IPS-18a (cell line): Measurements from ENCODE around the gene FLT1.

Experiments
- H3K27ac ChIP-seq: one replicate; pipeline ENCODE4 v1.5.1; 2013; ENCODE audit warnings: low read length
- H3K27me3 ChIP-seq: one replicate; pipeline ENCODE4 v1.6.1; 2013; ENCODE audit warnings: mild to moderate bottlenecking, low read length; ENCODE audit not compliant: control insufficient read depth, insufficient read depth
- H3K36me3 ChIP-seq: one replicate; pipeline ENCODE4 v1.6.1; 2013; ENCODE audit warnings: low read depth, low read length; ENCODE audit not compliant: control insufficient read depth
- H3K4me1 ChIP-seq: one replicate; pipeline ENCODE4 v1.6.1; 2013; ENCODE audit warnings: low read depth, low read length; ENCODE audit not compliant: control insufficient read depth
- H3K4me3 ChIP-seq: one replicate; pipeline ENCODE4 v1.5.1; 2013; ENCODE audit warnings: low read length
- H3K9ac ChIP-seq: one replicate; pipeline ENCODE4 v1.6.1; 2013; ENCODE audit warnings: mild to moderate bottlenecking, low read length, moderate library complexity
- H3K9me3 ChIP-seq: one replicate; pipeline ENCODE4 v1.6.1; 2013; ENCODE audit warnings: low read depth, low read length; ENCODE audit not compliant: control insufficient read depth

FLT1 gene

GRCh38 chr13:28283600-28283999 lies 211.3 kb downstream of the FLT1 start:
- no peaks in the 10 kb centered on the region for H3K9me3 ChIP-seq
- H3K9ac ChIP-seq, result no peak overlapping the region
- H3K27ac ChIP-seq, result no peak overlapping the region
- no peak overlapping the region for H3K4me3 ChIP-seq
- peaks cover 40% of the 10 kb centered on the region for H3K36me3 ChIP-seq
- no peaks in the 10 kb centered on the region for H3K27me3 ChIP-seq
- peaks cover 4% of the 10 kb centered on the region for H3K4me1 ChIP-seq

- Histone ChIP-seq H3K36me3 (peaks cover 38% of the 10 kb centered on the region), H3K9me3 (no peaks in the 10 kb centered on the region), H3K9ac (no peak overlapping the region), H3K27me3 (no peaks in the 10 kb centered on the region), H3K4me3 (no peak overlapping the region), H3K27ac (no peak overlapping the region), H3K4me1 (peaks cover 4% of the 10 kb centered on the region)
Observed at GRCh38 chr13:28282451-28282850, 212.5 kb downstream of the FLT1 start.

- no peaks in the 10 kb centered on the region for H3K9me3 ChIP-seq
- no peaks in the 10 kb centered on the region for H3K27me3 ChIP-seq
- H3K9ac ChIP-seq, result no peak overlapping the region
- no peaks in the 10 kb centered on the region for H3K4me1 ChIP-seq
- no peak overlapping the region for H3K4me3 ChIP-seq
- no peak overlapping the region for H3K27ac ChIP-seq
- peaks cover 29% of the 10 kb centered on the region for H3K36me3 ChIP-seq
Observed at GRCh38 chr13:28273919-28274318, 221.0 kb downstream of the FLT1 start.

- Histone ChIP-seq H3K27me3 (no peaks in the 10 kb centered on the region), H3K9me3 (no peaks in the 10 kb centered on the region), H3K27ac (no peak overlapping the region), H3K9ac (no peak overlapping the region), H3K4me3 (no peak overlapping the region), H3K36me3 (peaks cover 32% of the 10 kb centered on the region), H3K4me1 (no peaks in the 10 kb centered on the region)
Observed at GRCh38 chr13:28271056-28271840, 223.7 kb downstream of the FLT1 start.

GRCh38 chr13:28268800-28269223 lies 226.1 kb downstream of the FLT1 start:
- Histone ChIP-seq H3K4me1 (no peaks in the 10 kb centered on the region), H3K4me3 (no peak overlapping the region), H3K27ac (no peak overlapping the region), H3K9me3 (no peaks in the 10 kb centered on the region), H3K36me3 (peaks cover 31% of the 10 kb centered on the region), H3K27me3 (no peaks in the 10 kb centered on the region), H3K9ac (no peak overlapping the region)

- Histone ChIP-seq H3K4me1 (no peaks in the 10 kb centered on the region), H3K9me3 (no peaks in the 10 kb centered on the region), H3K27me3 (no peaks in the 10 kb centered on the region), H3K27ac (no peak overlapping the region), H3K4me3 (no peak overlapping the region), H3K9ac (no peak overlapping the region), H3K36me3 (peaks cover 34% of the 10 kb centered on the region)
Observed at GRCh38 chr13:28267497-28267896, 227.4 kb downstream of the FLT1 start.

GRCh38 chr13:28258417-28258816 lies 236.5 kb downstream of the FLT1 start:
- Histone ChIP-seq H3K27ac (no peak overlapping the region), H3K9me3 (no peaks in the 10 kb centered on the region), H3K27me3 (no peaks in the 10 kb centered on the region), H3K4me3 (no peak overlapping the region), H3K9ac (no peak overlapping the region), H3K4me1 (peaks cover 4% of the 10 kb centered on the region), H3K36me3 (peaks cover 28% of the 10 kb centered on the region)

- Histone ChIP-seq H3K27me3 (no peaks in the 10 kb centered on the region), H3K4me1 (peaks cover 4% of the 10 kb centered on the region), H3K4me3 (no peak overlapping the region), H3K36me3 (peaks cover 21% of the 10 kb centered on the region), H3K27ac (no peak overlapping the region), H3K9ac (no peak overlapping the region), H3K9me3 (no peaks in the 10 kb centered on the region)
Observed at GRCh38 chr13:28257305-28257704, 237.6 kb downstream of the FLT1 start.

GRCh38 chr13:28252547-28252946 lies 242.4 kb downstream of the FLT1 start:
- H3K4me3 ChIP-seq, result no peak overlapping the region
- no peak overlapping the region for H3K9ac ChIP-seq
- H3K27me3 ChIP-seq, result no peaks in the 10 kb centered on the region
- H3K27ac ChIP-seq, result no peak overlapping the region
- no peaks in the 10 kb centered on the region for H3K9me3 ChIP-seq
- H3K4me1 ChIP-seq, result peaks cover 7% of the 10 kb centered on the region
- H3K36me3 ChIP-seq, result peaks cover 4% of the 10 kb centered on the region

GRCh38 chr13:28251466-28251865 lies 243.5 kb downstream of the FLT1 start:
- Histone ChIP-seq H3K9me3 (no peaks in the 10 kb centered on the region), H3K4me3 (no peak overlapping the region), H3K36me3 (peaks cover 3% of the 10 kb centered on the region), H3K9ac (no peak overlapping the region), H3K4me1 (peaks cover 7% of the 10 kb centered on the region), H3K27me3 (no peaks in the 10 kb centered on the region), H3K27ac (no peak overlapping the region)

- H3K27ac ChIP-seq, result no peak overlapping the region
- no peak overlapping the region for H3K9ac ChIP-seq
- H3K4me1 ChIP-seq, result peaks cover 3% of the 10 kb centered on the region
- H3K9me3 ChIP-seq, result no peaks in the 10 kb centered on the region
- H3K4me3 ChIP-seq, result no peak overlapping the region
- no peaks in the 10 kb centered on the region for H3K36me3 ChIP-seq
- H3K27me3 ChIP-seq, result no peaks in the 10 kb centered on the region
Observed at GRCh38 chr13:28250542-28250941, 244.4 kb downstream of the FLT1 start.
